Measurements from ENCODE around the gene GMDS.

DNA sequence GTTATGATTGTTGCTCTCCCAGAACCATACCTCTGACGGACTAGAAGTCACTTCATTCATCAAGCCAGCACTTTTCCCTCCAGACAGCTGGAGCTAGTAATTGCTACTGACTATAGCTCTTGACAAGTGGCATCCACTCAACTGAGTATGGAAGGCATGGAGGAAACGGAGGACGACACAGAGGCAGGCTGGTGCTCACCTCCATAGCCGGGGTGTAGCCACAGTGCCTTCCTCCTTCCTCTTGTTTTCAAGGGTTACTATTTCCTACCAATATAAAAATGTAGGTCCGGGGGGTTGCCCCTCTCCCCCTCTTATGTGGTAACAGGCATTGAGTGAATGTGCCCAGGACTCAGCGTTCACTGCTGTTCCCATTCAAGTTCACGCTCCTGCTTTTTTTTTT, 659.1 kb downstream of the GMDS start:
- TF ChIP-seq, protein P1, sequence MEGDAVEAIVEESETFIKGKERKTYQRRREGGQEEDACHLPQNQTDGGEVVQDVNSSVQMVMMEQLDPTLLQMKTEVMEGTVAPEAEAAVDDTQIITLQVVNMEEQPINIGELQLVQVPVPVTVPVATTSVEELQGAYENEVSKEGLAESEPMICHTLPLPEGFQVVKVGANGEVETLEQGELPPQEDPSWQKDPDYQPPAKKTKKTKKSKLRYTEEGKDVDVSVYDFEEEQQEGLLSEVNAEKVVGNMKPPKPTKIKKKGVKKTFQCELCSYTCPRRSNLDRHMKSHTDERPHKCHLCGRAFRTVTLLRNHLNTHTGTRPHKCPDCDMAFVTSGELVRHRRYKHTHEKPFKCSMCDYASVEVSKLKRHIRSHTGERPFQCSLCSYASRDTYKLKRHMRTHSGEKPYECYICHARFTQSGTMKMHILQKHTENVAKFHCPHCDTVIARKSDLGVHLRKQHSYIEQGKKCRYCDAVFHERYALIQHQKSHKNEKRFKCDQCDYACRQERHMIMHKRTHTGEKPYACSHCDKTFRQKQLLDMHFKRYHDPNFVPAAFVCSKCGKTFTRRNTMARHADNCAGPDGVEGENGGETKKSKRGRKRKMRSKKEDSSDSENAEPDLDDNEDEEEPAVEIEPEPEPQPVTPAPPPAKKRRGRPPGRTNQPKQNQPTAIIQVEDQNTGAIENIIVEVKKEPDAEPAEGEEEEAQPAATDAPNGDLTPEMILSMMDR (IDR thresholded peaks at IDR 0.05; ENCODE audit: low read depth, low read length), result no peak
- no peak for TF ChIP-seq EZH2phosphoT487 (IDR thresholded peaks at IDR 0.05; ENCODE audit: low read depth)

Measured in OCI-LY3 (cell line).